M059J (cell line): ENCODE results near the gene HECTD4. TPM values are rescaled to one million over a fixed set of nuclear protein-coding genes. Genes with fewer than 3 reads are reported as not detected.
"Not testable (repeated sequence)": the region's sequence is repeated elsewhere in the genome, so short reads cannot be mapped to it uniquely, and the experiment has no call there.

Source experiments
- DNase-seq: peaks from one replicate; pipeline ENCODE4 v3.0.0-alpha.2; 2012; ENCODE audit warnings: low read depth
- total RNA-seq: library from RNA; depleted of rRNA; stranded (reverse); fragments of >200 nt; shearing (Covaris generic); gene quantifications from 2 replicates; pipeline ENCODE4 v1.2.3, GENCODE V29; 2014

The HECTD4 gene
- total RNA-seq, 1 experiment from 2014 or later, result 13.8 TPM

DNA sequence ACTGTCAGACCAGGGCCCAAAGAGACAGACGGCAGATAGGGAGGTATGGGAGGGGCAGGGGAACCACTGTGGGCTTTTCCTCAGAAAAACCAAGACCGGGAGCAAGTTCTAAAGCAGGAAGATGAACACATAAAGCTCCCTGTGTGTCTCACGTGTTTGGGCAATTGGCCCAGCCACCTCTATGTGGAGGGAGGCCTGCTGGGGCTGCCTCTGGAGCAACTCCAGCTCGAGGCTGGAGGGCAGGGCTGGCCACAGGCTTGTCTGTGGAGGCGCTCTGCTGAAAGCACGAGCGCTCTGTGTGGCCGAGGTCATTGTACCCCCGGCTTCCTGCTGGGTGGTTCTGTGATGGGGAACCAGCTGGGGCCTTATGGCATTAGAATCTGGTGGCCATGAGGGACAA lies 220.5 kb downstream of the HECTD4 start:
- DNase-seq, result no peak

- no peak for DNase-seq
Measured at GRCh38 chr12:112160611-112161010, 221.6 kb downstream of the HECTD4 start.

- no peak for DNase-seq
Measured at GRCh38 chr12:112159146-112159541, 223.1 kb downstream of the HECTD4 start.

DNA sequence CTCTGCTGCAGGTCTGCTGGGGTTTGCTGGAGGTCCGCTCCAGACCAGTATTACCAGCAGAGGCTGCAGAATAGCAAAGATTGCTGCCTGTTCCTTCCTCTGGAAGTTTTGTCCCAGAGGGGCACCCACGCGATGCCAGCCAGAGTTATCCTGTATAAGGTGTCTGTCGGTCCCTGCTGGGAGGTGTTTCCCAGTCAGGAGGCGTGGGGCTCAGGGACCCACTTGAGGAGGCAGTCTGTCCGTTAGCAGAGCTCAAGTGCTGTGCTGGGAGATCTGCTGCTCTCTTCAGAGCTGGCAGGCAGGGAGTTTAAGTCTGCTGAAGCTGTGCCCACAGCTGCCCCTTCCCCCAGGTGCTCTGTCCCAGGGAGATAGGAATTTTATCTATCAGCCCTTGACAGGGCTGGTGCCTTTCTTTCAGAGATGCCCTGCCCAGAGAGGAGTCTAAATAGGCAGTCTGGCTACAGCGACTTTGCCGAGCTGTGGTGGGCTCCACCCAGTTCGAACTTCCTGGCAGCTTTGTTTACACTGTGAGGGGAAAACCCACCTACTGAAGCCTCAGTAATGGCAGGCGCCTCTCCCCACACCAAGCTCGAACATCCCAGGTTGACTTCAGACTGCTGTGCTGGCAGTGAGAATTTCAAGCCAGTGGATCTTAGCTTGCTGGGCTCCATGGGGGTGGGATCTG lies 223.6 kb downstream of the HECTD4 start:
- DNase-seq, result not testable (repeated sequence)

DNA sequence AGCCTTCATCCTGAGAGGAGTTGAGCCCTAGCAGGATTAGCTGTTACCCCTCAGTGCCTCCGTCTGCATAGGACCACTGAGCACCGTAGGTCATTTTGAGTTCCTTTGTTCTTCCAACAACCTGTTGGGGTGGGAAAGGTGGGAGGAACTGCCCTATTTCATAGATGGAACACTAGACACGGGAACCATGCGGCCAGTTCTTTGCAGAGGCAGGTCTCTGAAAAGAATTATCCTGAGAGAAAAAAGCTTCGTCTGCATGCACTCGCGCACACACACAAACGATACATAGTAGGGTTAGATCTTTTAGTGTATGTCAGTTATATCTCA lies 228.4 kb downstream of the HECTD4 start:
- no peak for DNase-seq

- DNase-seq, result no peak
Measured at GRCh38 chr12:112153181-112153892, 228.9 kb downstream of the HECTD4 start.

- no peak for DNase-seq
Measured at GRCh38 chr12:112151766-112152541, 230.3 kb downstream of the HECTD4 start.

DNA sequence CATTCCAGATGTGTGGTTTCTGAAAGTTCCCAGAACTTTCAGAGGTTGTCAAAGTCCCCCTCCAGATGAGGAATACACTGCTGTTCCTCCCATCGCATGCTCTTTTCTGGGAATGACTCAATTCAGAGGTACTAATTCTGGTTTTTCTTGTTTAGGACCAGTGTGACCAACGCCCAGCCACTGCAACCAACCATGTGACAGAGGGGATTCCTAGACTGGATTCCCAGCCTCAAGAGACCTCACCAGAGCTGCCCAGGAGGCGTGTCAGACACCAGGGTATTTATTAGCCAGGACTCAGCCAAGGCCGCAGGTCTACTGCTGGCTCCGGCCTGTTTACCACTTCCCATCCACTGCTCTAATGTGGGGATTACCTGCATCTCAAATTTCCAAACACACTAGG lies 232.6 kb downstream of the HECTD4 start:
- DNase-seq, result no peak

GRCh38 chr12:112148031-112148513 lies 234.2 kb downstream of the HECTD4 start:
- peak; percentile 60 for DNase-seq

- DNase-seq, result no peak
Measured at GRCh38 chr12:112146123-112146522, 236.1 kb downstream of the HECTD4 start.

DNA sequence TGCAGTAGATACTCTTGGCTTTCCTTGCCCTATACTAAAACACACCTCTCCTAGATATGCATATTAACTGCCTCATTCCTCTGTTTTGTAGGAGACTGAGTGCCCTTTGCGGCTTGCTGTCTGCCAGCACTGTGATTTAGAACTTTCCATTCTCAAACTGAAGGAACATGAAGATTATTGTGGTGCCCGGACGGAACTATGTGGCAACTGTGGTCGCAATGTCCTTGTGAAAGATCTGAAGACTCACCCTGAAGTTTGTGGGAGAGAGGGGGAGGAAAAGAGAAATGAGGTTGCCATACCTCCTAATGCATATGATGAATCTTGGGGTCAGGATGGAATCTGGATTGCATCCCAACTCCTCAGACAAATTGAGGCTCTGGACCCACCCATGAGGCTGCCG lies 241.5 kb downstream of the HECTD4 start:
- no peak for DNase-seq

DNA sequence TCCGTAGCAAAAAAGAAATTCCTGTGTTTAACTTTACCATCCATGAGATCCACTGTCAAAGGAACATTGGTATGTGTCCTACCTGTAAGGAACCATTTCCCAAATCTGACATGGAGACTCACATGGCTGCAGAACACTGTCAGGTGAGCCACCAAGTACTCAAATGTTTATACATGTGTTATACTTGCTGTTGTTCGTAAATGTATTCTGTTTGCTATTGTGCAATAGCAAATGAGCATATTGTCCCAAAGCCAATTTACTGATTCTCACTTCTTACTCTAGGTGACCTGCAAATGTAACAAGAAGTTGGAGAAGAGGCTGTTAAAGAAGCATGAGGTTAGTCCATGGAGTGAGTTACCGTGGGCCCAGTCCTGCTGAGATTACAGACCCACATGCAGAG lies 247.5 kb downstream of the HECTD4 start:
- no peak for DNase-seq

- DNase-seq, result no peak
Measured at GRCh38 chr12:112133418-112133817, 248.8 kb downstream of the HECTD4 start.

GRCh38 chr12:112131686-112132085 lies 250.5 kb downstream of the HECTD4 start:
- no peak for DNase-seq

- peak; percentile 50 for DNase-seq
Measured at GRCh38 chr12:112130441-112130998, 251.7 kb downstream of the HECTD4 start.

DNA sequence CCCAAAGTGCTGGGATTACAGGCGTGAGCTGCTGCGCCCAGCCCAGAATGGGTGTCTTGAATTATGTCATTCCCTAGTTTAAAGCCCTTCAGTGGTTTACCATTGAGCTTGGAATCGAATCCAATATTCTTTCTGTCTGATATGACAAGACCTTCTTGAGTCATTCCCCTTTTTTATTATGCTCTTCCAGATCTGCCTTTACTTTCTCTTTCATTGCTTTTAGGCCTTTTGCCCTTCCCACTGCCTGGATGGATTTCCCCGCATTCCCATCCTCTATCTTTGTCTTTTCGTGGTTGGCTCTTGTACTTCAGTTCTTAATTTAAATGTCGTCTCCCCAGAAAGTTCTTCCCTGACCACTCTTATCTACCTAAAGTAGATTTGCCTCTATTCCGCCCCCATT lies 255.3 kb downstream of the HECTD4 start:
- peak; percentile 46 for DNase-seq

- no peak for DNase-seq
Measured at GRCh38 chr12:112126000-112126438, 256.2 kb downstream of the HECTD4 start.

DNA sequence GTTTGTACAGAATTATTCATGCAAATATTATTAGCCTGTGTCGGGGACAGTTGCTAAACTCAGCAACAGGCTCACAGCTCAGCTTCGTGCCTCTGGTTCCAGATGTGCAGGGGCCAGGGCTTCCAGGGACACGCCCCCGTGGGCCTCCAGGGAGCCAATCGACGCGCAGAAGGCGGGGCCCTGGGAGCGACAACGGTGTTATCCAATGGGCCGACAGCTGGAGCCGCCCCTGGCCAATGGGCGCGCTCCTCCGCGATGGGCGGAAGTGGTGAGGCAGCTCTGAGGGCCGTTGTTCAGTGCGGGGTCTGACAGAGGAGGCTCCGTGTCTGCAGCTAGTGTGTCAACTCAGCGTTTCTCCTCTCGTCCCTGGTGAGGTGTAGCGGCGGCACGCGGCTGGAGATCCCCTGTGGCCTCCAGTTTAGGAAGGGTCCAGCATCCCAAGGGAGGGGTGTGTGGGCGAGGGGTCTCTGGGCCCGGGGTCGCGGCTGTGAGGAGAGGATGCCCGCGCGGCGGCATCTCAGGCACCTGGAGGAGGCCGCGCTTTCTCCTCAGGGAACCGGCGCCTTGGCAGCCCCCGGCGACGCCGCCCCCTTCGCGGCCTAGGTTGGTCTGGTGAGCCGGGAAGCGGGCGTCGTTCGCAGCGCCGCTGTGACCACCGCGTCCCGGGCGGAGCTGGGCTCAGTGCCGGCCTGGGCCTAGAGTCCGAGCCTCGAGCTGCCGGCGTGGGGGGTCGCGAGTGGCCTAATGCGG lies 256.8 kb downstream of the HECTD4 start, which contains the start of gene TRAFD1:
TSS of gene TRAFD1 (plus strand) at position 311 of the 750 bp plus-strand sequence. CDS start 4,963 bp downstream, outside the sequence.
- DNase-seq, result peak; percentile 95

GRCh38 chr12:112124918-112125249 lies 257.3 kb downstream of the HECTD4 start:
- DNase-seq, result no peak

- DNase-seq, result peak; percentile 95
Measured at GRCh38 chr12:112122823-112123690, 259.2 kb downstream of the HECTD4 start.
